Neural cell (in vitro differentiated cells): Measurements from ENCODE around the gene DLGAP4.

Experiments used
- EP300 ChIP-seq: fragments of 450-650 bp; conservative IDR thresholded peaks from 2 replicates; pipeline ENCODE4 v1.6.1; 2014; ENCODE audit warnings: antibody characterized with exemption, mild to moderate bottlenecking, moderate library complexity; ENCODE audit not compliant: poor library complexity, severe bottlenecking
- EZH2 ChIP-seq: fragments of 200-600, 300-800 bp; shearing (Covaris generic), sonication (generic); IDR thresholded peaks from 2 replicates; pipeline ENCODE4 v1.6.1; 2014; ENCODE audit warnings: antibody characterized with exemption, low read length, borderline replicate concordance, mild to moderate bottlenecking; ENCODE audit not compliant: insufficient read depth, poor library complexity, severe bottlenecking
- POLR2AphosphoS5 ChIP-seq: IDR thresholded peaks from 2 replicates; pipeline ENCODE4 v1.6.1; 2012
- RAD21 ChIP-seq: fragments of 450-650 bp; conservative IDR thresholded peaks from 2 replicates; pipeline ENCODE4 v1.6.1; 2014; ENCODE audit warnings: antibody characterized with exemption, mild to moderate bottlenecking, moderate library complexity
- TF ChIP-seq, protein P1 (sequence below): fragments of 450-650 bp; IDR thresholded peaks from 2 replicates; pipeline ENCODE4 v1.5.1; 2014; ENCODE audit warnings: antibody characterized with exemption, mild to moderate bottlenecking, moderate library complexity; ENCODE audit not compliant: poor library complexity, severe bottlenecking

DNA sequence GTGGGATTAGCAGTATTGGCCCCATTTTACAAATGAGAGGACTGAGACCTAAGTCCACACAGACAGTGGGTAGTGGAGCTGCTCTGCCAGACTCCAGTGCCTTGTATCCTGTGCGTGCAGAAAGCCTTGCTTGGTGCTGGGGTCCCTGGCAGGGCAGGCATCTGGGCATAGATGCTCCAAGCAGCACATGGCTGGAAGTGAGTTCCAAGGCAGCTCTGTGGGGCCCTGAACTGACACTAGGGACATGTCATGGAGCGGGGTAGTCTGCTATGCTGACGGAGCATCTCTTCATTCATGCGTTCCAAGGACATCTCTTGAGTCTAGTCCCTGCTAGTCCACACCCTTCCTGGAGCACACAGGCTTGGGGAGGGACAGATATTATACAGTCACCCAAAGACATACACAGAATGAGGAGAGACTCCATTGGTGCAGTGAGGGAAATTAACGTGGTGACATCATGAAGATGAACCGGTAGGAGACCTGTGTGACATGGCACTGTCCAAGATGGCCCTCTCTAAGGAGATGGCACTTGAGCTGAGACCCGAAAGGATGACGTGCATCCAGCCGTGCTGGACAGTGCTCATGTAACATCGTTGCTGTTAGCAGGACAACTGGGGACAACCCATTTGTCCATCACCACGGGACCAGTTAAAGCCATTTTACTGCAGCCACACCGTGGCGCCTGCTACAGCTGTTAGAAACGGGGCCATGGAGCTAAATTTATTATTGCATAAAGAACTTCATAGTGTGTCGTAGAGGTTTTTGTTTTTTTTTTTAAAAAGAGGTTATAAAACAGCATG, 65.1 kb downstream of the DLGAP4 start:
- TF ChIP-seq EZH2 = no peak
- TF ChIP-seq, protein P1, sequence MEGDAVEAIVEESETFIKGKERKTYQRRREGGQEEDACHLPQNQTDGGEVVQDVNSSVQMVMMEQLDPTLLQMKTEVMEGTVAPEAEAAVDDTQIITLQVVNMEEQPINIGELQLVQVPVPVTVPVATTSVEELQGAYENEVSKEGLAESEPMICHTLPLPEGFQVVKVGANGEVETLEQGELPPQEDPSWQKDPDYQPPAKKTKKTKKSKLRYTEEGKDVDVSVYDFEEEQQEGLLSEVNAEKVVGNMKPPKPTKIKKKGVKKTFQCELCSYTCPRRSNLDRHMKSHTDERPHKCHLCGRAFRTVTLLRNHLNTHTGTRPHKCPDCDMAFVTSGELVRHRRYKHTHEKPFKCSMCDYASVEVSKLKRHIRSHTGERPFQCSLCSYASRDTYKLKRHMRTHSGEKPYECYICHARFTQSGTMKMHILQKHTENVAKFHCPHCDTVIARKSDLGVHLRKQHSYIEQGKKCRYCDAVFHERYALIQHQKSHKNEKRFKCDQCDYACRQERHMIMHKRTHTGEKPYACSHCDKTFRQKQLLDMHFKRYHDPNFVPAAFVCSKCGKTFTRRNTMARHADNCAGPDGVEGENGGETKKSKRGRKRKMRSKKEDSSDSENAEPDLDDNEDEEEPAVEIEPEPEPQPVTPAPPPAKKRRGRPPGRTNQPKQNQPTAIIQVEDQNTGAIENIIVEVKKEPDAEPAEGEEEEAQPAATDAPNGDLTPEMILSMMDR = no peak
- no peak for TF ChIP-seq POLR2AphosphoS5
- TF ChIP-seq EP300 = no peak
- no peak for TF ChIP-seq RAD21
